MCF 10A (cell line): ENCODE data around the gene PTER. TPM values are rescaled to one million over a fixed set of nuclear protein-coding genes. Genes with fewer than 3 reads are reported as not detected.
A peak's percentile ranks its signal among the peaks of the same experiment; 100 is the strongest.

Source experiments
- BruUV-seq: library from RNA; stranded (reverse); fragments of 400-500 nt; replicated peaks from 2 replicates; lab custom pipeline; 2021; lab: Mats Ljungman, UMichigan
- CTCF ChIA-PET: fragments of 300-600 bp; sonication (Branson Sonifier 250); formaldehyde crosslinking; extraction: SDS; loops from one replicate; lab custom pipeline; 2021; ENCODE audit warnings: antibody characterized with exemption, inconsistent platforms; lab: Yijun Ruan, JAX
- POLR2A ChIA-PET: fragments of 300-600, 350-650 bp; sonication (Branson Sonifier 250); formaldehyde crosslinking; extraction: SDS; loops from one replicate; lab custom pipeline; 2020; ENCODE audit warnings: antibody characterized with exemption, inconsistent platforms; lab: Yijun Ruan, JAX
- DNase-seq: peaks from one replicate; pipeline ENCODE4 v3.0.0-alpha.2; 2018; ENCODE audit not compliant: unreplicated experiment
- H3K27ac Mint-ChIP-seq: one replicate; pipeline ENCODE4 v1.8.0; 2022; ENCODE audit warnings: mild to moderate bottlenecking, low read depth, mixed read lengths; ENCODE audit not compliant: unreplicated experiment
- H3K27me3 Mint-ChIP-seq: one replicate; pipeline ENCODE4 v1.8.0; 2022; ENCODE audit warnings: mixed read lengths; ENCODE audit not compliant: insufficient read depth, unreplicated experiment
- H3K36me3 Mint-ChIP-seq: one replicate; pipeline ENCODE4 v1.8.0; 2022; ENCODE audit warnings: mild to moderate bottlenecking, moderate library complexity, mixed read lengths; ENCODE audit not compliant: insufficient read depth, unreplicated experiment
- H3K4me1 Mint-ChIP-seq: one replicate; pipeline ENCODE4 v1.8.0; 2022; ENCODE audit warnings: mixed read lengths; ENCODE audit not compliant: insufficient read depth, unreplicated experiment
- H3K4me3 Mint-ChIP-seq: one replicate; pipeline ENCODE4 v1.8.0; 2022; ENCODE audit warnings: mild to moderate bottlenecking, moderate library complexity, mixed read lengths; ENCODE audit not compliant: unreplicated experiment
- H3K9me3 Mint-ChIP-seq: one replicate; pipeline ENCODE4 v1.8.0; 2022; ENCODE audit warnings: mixed read lengths; ENCODE audit not compliant: unreplicated experiment
- CTCF ChIP-seq: fragments of 200-600 bp; IDR thresholded peaks from one replicate; pipeline ENCODE4 v1.8.0; 2022; ENCODE audit warnings: antibody characterized with exemption, mild to moderate bottlenecking; ENCODE audit not compliant: unreplicated experiment
- intact Hi-C: fragments of 100-400 bp; cut with micrococcal nuclease; formaldehyde crosslinking; loops from 2 replicates; pipeline ENCODE4 v1.14.1; 2022
- total RNA-seq: library from RNA; stranded (reverse); gene quantifications from 2 replicates; pipeline ENCODE4 v1.2.3, GENCODE V29; 2022

Gene PTER
- total RNA-seq, 1 experiment from 2014 or later, result 50.8 TPM

GRCh38 chr10:16401416-16401815 is 35.4 kb upstream of the PTER start:
- no peak for TF ChIP-seq CTCF
- POLR2A ChIA-PET, result interaction anchor here (0.8 kb wide), 1 partner anchor 10 kb away, joined by 6 read pairs; no protein-coding TSS in a partner anchor
- H3K27ac Mint-ChIP-seq, result no peak overlapping the region
- no peaks in the 10 kb centered on the region for H3K27me3 Mint-ChIP-seq
- no TSS peak for BruUV-seq
- CTCF ChIA-PET, result interaction anchor here (0.6 to 0.8 kb wide), 3 partner anchors 193 to 791 kb away, joined by 3 to 4 read pairs (median 3); no protein-coding TSS in a partner anchor
- H3K36me3 Mint-ChIP-seq, result peaks cover 6% of the 10 kb centered on the region
- DNase-seq, result no peak
- intact Hi-C loops, result no loop called here
- H3K4me3 Mint-ChIP-seq, result no peak overlapping the region
- H3K4me1 Mint-ChIP-seq, result no peaks in the 10 kb centered on the region
- H3K9me3 Mint-ChIP-seq, result no peaks in the 10 kb centered on the region

- POLR2A ChIA-PET, result interaction anchor here (0.6 kb wide), 1 partner anchor 25 kb away, joined by 3 read pairs; no protein-coding TSS in a partner anchor
- DNase-seq, result peak; percentile 0
- TF ChIP-seq CTCF, result no peak
- Mint-ChIP-seq H3K4me1 (no peaks in the 10 kb centered on the region), H3K4me3 (no peak overlapping the region), H3K27ac (peak overlapping the region; percentile 39), H3K36me3 (no peaks in the 10 kb centered on the region), H3K27me3 (no peaks in the 10 kb centered on the region), H3K9me3 (no peaks in the 10 kb centered on the region)
- intact Hi-C loops, result no loop called here
- CTCF ChIA-PET, result no interaction called here
- BruUV-seq, result no TSS peak
These were observed 28.4 kb upstream of the PTER start for GRCh38 chr10:16408379-16408778.

- ChIA-PET POLR2A (no interaction called here), CTCF (no interaction called here)
- TF ChIP-seq CTCF, result no peak
- no peak for DNase-seq
- intact Hi-C loops, result no loop called here
- Mint-ChIP-seq H3K9me3 (no peaks in the 10 kb centered on the region), H3K36me3 (no peaks in the 10 kb centered on the region), H3K4me1 (no peaks in the 10 kb centered on the region), H3K27ac (no peak overlapping the region), H3K4me3 (no peak overlapping the region), H3K27me3 (peaks cover 9% of the 10 kb centered on the region)
- no TSS peak for BruUV-seq
These were observed 19.5 kb upstream of the PTER start for GRCh38 chr10:16417341-16417740.

- no peak overlapping the region for H3K4me3 Mint-ChIP-seq
- POLR2A ChIA-PET, result no interaction called here
- peaks cover 9% of the 10 kb centered on the region for H3K27me3 Mint-ChIP-seq
- no peak for DNase-seq
- BruUV-seq, result no TSS peak
- peaks cover 6% of the 10 kb centered on the region for H3K4me1 Mint-ChIP-seq
- intact Hi-C loops, result no loop called here
- no peaks in the 10 kb centered on the region for H3K9me3 Mint-ChIP-seq
- CTCF ChIA-PET, result interaction anchor here (0.6 kb wide), 2 partner anchors 15 to 343 kb away, joined by 3 to 4 read pairs; no protein-coding TSS in a partner anchor
- no peak overlapping the region for H3K27ac Mint-ChIP-seq
- peaks cover 6% of the 10 kb centered on the region for H3K36me3 Mint-ChIP-seq
- TF ChIP-seq CTCF, result no peak
These were observed 13.2 kb upstream of the PTER start for GRCh38 chr10:16423599-16423998.
